Measurements from ENCODE around the gene FLVCR2. TPM values are rescaled to one million over a fixed set of nuclear protein-coding genes. Genes with fewer than 3 reads are reported as not detected.

FLVCR2 gene
- total RNA-seq, 1 experiment from 2014 or later: 2.8 TPM

- DNase-seq: peak in 1 of 2 experiments; percentile 22
- Histone ChIP-seq H3K36me3 (peaks cover 4% of the 10 kb centered on the region), H3K27me3 (no peaks in the 10 kb centered on the region), H3K9me3 (replicated peaks) (no peaks in the 10 kb centered on the region), H3K4me3 (no peak overlapping the region), H3K27ac (peak overlapping the region; percentile 96), H3K4me1 (peaks cover 48% of the 10 kb centered on the region)
These were observed 69.2 kb downstream of the FLVCR2 start for GRCh38 chr14:75647640-75648039.

- H3K27ac ChIP-seq: peak overlapping the region; percentile 96
- peaks cover 48% of the 10 kb centered on the region for H3K4me1 ChIP-seq
- no peaks in the 10 kb centered on the region for H3K9me3 ChIP-seq (replicated peaks)
- no peaks in the 10 kb centered on the region for H3K27me3 ChIP-seq
- H3K4me3 ChIP-seq: no peak overlapping the region
- peaks cover 4% of the 10 kb centered on the region for H3K36me3 ChIP-seq
- DNase-seq: peak; percentile 86 to 92
These were observed 69.8 kb downstream of the FLVCR2 start for GRCh38 chr14:75648066-75648838.

DNA sequence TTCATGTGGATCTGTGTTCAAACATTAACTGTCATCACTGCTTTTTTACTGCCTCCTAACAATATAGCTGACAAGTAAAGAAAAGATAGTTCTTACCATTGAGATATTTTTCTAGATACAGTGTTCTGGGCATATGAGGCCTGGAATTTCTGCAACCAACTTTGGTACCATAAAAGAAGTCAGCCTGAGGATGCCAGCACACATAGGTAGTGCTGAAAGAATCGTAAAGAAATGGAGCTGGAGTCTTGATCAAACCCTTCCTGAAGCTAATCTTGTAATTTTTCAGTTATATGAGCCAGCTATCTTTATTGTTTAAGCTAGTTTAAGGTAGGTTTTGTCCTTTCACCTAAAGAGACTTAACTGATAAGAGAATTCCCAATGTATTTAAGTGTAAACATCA, 70.9 kb downstream of the FLVCR2 start:
- Histone ChIP-seq H3K4me3 (no peak overlapping the region), H3K27me3 (no peaks in the 10 kb centered on the region), H3K36me3 (peaks cover 9% of the 10 kb centered on the region), H3K4me1 (peaks cover 45% of the 10 kb centered on the region), H3K27ac (peak overlapping the region; percentile 96), H3K9me3 (replicated peaks) (no peaks in the 10 kb centered on the region)
- no peak for DNase-seq

- peaks cover 9% of the 10 kb centered on the region for H3K36me3 ChIP-seq
- H3K27ac ChIP-seq: no peak overlapping the region
- H3K27me3 ChIP-seq: no peaks in the 10 kb centered on the region
- no peak overlapping the region for H3K4me3 ChIP-seq
- no peaks in the 10 kb centered on the region for H3K9me3 ChIP-seq (replicated peaks)
- DNase-seq: no peak
- peaks cover 41% of the 10 kb centered on the region for H3K4me1 ChIP-seq
These were observed 71.4 kb downstream of the FLVCR2 start for GRCh38 chr14:75649773-75650172.

GRCh38 chr14:75650253-75651058, 72.0 kb downstream of the FLVCR2 start:
- DNase-seq: no peak
- Histone ChIP-seq H3K27me3 (no peaks in the 10 kb centered on the region), H3K9me3 (replicated peaks) (no peaks in the 10 kb centered on the region), H3K4me3 (no peak overlapping the region), H3K4me1 (peaks cover 34% of the 10 kb centered on the region), H3K27ac (no peak overlapping the region), H3K36me3 (peaks cover 9% of the 10 kb centered on the region)

- peaks cover 12% of the 10 kb centered on the region for H3K36me3 ChIP-seq
- no peak overlapping the region for H3K27ac ChIP-seq
- no peaks in the 10 kb centered on the region for H3K27me3 ChIP-seq
- H3K4me3 ChIP-seq: no peak overlapping the region
- peaks cover 6% of the 10 kb centered on the region for H3K4me1 ChIP-seq
- no peaks in the 10 kb centered on the region for H3K9me3 ChIP-seq (replicated peaks)
- no peak for DNase-seq
These were observed 75.1 kb downstream of the FLVCR2 start for GRCh38 chr14:75653563-75653962.

GRCh38 chr14:75654127-75654732, 75.8 kb downstream of the FLVCR2 start:
- Histone ChIP-seq H3K9me3 (replicated peaks) (no peaks in the 10 kb centered on the region), H3K27ac (no peak overlapping the region), H3K36me3 (peaks cover 12% of the 10 kb centered on the region), H3K4me1 (peaks cover 1% of the 10 kb centered on the region; the same call in 1 of the 2 replicates), H3K27me3 (no peaks in the 10 kb centered on the region), H3K4me3 (no peak overlapping the region)
- peak; percentile 57 to 83 for DNase-seq

DNA sequence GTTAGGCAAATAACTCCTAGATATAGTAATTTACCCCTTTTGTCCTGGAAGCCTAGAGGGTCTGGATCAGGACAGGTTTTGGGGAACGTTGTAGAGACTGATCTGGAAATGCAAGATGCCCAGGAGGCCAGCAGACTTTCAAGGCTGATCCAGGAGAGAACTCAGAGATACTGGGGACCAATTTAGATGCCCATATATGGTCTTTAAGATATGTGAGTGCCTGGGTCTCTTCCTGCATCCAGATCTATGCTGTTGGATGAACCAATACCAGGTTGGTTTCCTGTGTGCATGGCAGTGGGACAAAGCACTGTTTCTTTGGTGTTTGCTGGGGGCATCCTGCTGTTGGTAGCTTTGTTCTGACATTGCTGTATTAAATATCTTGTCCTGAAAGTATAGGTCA, 76.8 kb downstream of the FLVCR2 start:
- DNase-seq: no peak
- H3K4me1 ChIP-seq: no peaks in the 10 kb centered on the region
- no peaks in the 10 kb centered on the region for H3K9me3 ChIP-seq (replicated peaks)
- H3K36me3 ChIP-seq: peaks cover 10% of the 10 kb centered on the region
- H3K27ac ChIP-seq: no peak overlapping the region
- no peaks in the 10 kb centered on the region for H3K27me3 ChIP-seq
- H3K4me3 ChIP-seq: no peak overlapping the region

DNA sequence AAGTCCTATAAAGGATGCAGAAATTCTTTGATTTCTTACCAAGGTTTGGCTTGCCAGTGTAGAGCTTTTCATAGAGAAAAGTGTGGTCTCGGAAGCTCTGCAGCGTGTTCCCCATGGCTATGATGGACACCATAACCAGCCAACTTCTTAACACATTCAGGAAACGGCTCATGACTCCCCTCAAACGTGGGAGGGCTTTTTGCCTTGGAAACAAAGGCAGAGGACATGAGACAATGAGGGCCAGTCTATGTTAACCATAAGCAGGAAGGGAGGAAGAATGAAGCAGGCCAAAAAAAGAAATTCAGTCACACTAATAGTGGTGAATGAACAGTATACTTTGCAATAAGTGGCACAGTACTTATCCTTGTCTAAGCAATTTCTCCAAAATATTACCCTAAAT, 78.9 kb downstream of the FLVCR2 start:
- DNase-seq: no peak
- no peak overlapping the region for H3K27ac ChIP-seq
- H3K4me1 ChIP-seq: no peaks in the 10 kb centered on the region
- H3K36me3 ChIP-seq: peaks cover 8% of the 10 kb centered on the region; the same call in 1 of the 2 replicates
- no peak overlapping the region for H3K4me3 ChIP-seq
- H3K27me3 ChIP-seq: no peaks in the 10 kb centered on the region
- H3K9me3 ChIP-seq (replicated peaks): no peaks in the 10 kb centered on the region

- H3K9me3 ChIP-seq (replicated peaks): no peaks in the 10 kb centered on the region
- no peaks in the 10 kb centered on the region for H3K27me3 ChIP-seq
- H3K36me3 ChIP-seq: 0 out of 2 replicates have a peak, but pooled peaks cover 5% of the 10 kb centered on the region
- no peaks in the 10 kb centered on the region for H3K4me1 ChIP-seq
- no peak for DNase-seq
- no peak overlapping the region for H3K27ac ChIP-seq
- no peak overlapping the region for H3K4me3 ChIP-seq
These were observed 80.5 kb downstream of the FLVCR2 start for GRCh38 chr14:75658957-75659356.

GRCh38 chr14:75660238-75660629, 81.8 kb downstream of the FLVCR2 start:
- Histone ChIP-seq H3K4me1 (no peaks in the 10 kb centered on the region), H3K4me3 (peak overlapping the region; percentile 95), H3K9me3 (replicated peaks) (no peaks in the 10 kb centered on the region), H3K36me3 (peaks cover 6% of the 10 kb centered on the region; the same call in 1 of the 2 replicates), H3K27ac (no peak overlapping the region), H3K27me3 (no peaks in the 10 kb centered on the region)
- no peak for DNase-seq

DNA sequence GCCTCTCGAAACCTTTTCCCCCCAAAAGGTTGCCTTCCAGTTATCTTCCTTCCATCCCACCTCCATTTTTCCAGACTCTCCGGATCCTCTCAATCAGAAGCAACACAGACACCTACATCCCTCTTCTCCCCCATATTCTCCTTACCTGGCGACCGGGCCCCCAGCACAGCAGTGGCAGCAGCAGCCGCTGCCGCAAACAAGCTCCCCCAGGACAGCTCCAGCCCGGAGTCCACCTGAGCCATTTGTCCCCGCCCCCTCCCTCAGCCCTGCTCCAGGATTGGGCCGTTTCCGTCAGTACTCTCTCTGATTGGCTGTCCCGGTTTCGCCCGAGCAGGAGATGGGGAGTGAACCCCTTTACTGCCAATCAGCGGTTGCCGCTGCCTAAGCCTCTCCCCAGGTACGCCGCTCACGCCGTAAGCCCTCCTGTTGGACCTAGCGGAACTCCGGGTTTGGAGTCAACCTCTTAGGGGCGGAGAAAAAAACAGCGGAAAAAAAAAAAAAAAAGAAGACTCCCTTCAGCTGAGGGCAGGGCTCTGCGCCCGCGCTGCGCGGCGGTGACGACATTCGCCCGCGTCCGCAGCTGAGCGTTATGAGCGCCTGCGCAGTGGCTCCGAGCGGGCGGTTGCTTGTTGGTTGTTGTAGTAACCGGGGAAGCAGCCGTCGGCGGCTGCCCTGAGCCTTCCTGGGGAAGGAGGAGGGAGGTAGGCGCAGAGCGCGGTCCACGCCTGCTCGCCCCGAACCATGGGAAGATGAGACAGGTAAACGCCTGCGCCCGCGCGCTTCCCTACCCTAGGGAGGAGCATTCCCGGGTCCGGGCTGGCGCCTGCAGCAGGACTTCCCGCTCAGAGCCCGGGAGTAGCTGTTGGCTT, 82.4 kb downstream of the FLVCR2 start, which contains the start of the genes ERG28 and TTLL5:
ERG28 (minus strand) TSS at position 247 of the 869 bp plus-strand sequence. CDS start 3,374 bp downstream, outside the sequence.
TTLL5 (plus strand) TSS at position 617 of the 869 bp plus-strand sequence. CDS start 1,904 bp downstream, outside the sequence.
- Histone ChIP-seq H3K4me3 (peak within 1 kb of the TSS; percentile 95), H3K27me3 (no peaks in the 10 kb centered on the region), H3K4me1 (no peaks in the 10 kb centered on the region), H3K27ac (peak within 1 kb of the TSS; percentile 43), H3K36me3 (peaks cover 4% of the 10 kb centered on the region; the same call in 1 of the 2 replicates), H3K9me3 (replicated peaks) (no peaks in the 10 kb centered on the region)
- DNase-seq: peak; percentile 93 to 95

GRCh38 chr14:75661499-75661814, 83.0 kb downstream of the FLVCR2 start:
- Histone ChIP-seq H3K27ac (peak overlapping the region; percentile 43), H3K27me3 (no peaks in the 10 kb centered on the region)
- no peak for DNase-seq

GRCh38 chr14:75662966-75663365, 84.5 kb downstream of the FLVCR2 start:
- H3K27ac ChIP-seq: no peak overlapping the region
- H3K4me1 ChIP-seq: no peaks in the 10 kb centered on the region; the same call in 1 of the 2 replicates
- no peak overlapping the region for H3K4me3 ChIP-seq
- DNase-seq: no peak
- no peaks in the 10 kb centered on the region for H3K27me3 ChIP-seq
- peaks cover 4% of the 10 kb centered on the region; the same call in 1 of the 2 replicates for H3K36me3 ChIP-seq
- no peaks in the 10 kb centered on the region for H3K9me3 ChIP-seq (replicated peaks)

More at GRCh38 chr14:75661499-75661814, 83.0 kb downstream of the FLVCR2 start:
- H3K9me3 ChIP-seq (replicated peaks): no peaks in the 10 kb centered on the region
- no peaks in the 10 kb centered on the region for H3K4me1 ChIP-seq
- H3K4me3 ChIP-seq: peak overlapping the region; percentile 95
- peaks cover 4% of the 10 kb centered on the region; the same call in 1 of the 2 replicates for H3K36me3 ChIP-seq
